ENCODE measurements around the gene SRP72.
"Not testable (repeated sequence)": the region's sequence is repeated elsewhere in the genome, so short reads cannot be mapped to it uniquely, and the experiment has no call there.

GRCh38 chr4:56466296-56466761 is 1.1 kb upstream of the SRP72 start:
- not testable (repeated sequence) for TF ChIP-seq CTCF (IDR thresholded peaks at IDR 0.05; ENCODE audit: poor library complexity, severe bottlenecking); POLR2AphosphoS5 (IDR thresholded peaks at IDR 0.05); RAD21 (conservative IDR thresholded peaks at IDR 0.05); TAF1 (IDR thresholded peaks at IDR 0.05; ENCODE audit: low read depth); EP300 (conservative IDR thresholded peaks at IDR 0.05; ENCODE audit: poor library complexity, severe bottlenecking); EZH2 (IDR thresholded peaks at IDR 0.05; ENCODE audit: borderline replicate concordance, insufficient read depth, low read length, poor library complexity, severe bottlenecking)

Data from neural cell (in vitro differentiated cells).